ENCODE data around the gene AASS.

DNA sequence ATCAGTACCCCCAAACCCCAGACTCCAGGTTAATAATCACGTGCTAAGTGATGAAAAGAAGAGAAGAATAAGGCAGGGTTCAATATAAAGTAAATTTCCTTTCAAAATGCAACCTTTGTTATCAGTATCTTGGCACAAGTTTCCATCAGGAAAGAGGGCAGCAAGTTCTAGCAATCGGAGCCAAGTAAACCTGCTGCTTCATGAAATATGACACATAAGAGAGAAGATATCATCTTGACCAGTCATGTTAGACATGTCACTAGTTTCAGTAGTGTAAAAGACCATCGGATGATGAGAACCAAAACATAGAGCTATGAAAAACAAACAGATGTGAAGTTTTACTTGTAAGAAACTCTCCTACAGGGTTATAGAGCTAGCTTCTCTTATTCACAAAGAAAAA, 44.0 kb downstream of the AASS start:
- TF ChIP-seq, protein P1, sequence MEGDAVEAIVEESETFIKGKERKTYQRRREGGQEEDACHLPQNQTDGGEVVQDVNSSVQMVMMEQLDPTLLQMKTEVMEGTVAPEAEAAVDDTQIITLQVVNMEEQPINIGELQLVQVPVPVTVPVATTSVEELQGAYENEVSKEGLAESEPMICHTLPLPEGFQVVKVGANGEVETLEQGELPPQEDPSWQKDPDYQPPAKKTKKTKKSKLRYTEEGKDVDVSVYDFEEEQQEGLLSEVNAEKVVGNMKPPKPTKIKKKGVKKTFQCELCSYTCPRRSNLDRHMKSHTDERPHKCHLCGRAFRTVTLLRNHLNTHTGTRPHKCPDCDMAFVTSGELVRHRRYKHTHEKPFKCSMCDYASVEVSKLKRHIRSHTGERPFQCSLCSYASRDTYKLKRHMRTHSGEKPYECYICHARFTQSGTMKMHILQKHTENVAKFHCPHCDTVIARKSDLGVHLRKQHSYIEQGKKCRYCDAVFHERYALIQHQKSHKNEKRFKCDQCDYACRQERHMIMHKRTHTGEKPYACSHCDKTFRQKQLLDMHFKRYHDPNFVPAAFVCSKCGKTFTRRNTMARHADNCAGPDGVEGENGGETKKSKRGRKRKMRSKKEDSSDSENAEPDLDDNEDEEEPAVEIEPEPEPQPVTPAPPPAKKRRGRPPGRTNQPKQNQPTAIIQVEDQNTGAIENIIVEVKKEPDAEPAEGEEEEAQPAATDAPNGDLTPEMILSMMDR (IDR thresholded peaks at IDR 0.05; ENCODE audit: low read depth, low read length, poor library complexity, severe bottlenecking): no peak
- TF ChIP-seq EZH2phosphoT487 (IDR thresholded peaks at IDR 0.05; ENCODE audit: borderline replicate concordance, low read length): no peak
